Stimulated activated CD8-positive, alpha-beta memory T cell treated with anti-CD3 and anti-CD28 coated beads, Interleukin-4, amount 100 ng/mL, for 48 hours (primary cell): ENCODE measurements around the gene PHC2.

Experiments used
- DNase-seq: peaks from one replicate; pipeline ENCODE4 v3.0.0-alpha.2; 2020

The PHC2 gene

DNA sequence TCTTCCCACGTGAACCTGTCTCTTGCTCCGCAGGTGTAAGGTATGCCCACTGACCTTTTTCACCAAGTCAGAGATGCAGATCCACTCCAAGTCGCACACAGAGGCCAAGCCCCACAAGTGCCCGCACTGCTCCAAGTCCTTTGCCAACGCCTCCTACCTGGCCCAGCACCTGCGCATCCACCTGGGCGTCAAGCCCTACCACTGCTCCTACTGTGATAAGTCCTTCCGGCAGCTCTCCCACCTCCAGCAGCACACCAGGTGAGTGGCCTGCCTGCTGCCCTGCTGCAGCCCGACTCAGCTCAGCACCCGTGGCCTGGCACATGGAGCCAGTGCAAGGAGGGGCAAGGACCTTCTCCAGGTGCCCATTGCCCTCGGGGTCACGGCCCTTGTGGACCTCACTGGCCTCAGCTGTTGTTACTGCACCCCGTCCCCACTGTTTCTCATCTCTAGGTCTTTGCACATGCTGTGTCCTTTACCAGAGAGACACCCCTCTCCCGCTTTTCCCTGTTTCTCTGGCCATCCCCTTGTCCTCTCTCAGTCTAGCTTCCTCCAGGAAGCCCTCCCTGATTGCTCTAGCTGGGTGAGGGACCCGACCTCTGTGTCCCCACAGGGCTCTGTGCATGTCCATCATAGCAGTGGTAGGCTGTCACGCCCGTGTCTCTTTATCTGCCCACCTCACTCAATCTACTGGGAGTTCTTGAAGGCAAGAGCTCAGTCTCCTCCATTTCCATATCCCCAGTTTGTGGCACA is 149.2 kb downstream of the PHC2 start:
- DNase-seq = no peak

DNA sequence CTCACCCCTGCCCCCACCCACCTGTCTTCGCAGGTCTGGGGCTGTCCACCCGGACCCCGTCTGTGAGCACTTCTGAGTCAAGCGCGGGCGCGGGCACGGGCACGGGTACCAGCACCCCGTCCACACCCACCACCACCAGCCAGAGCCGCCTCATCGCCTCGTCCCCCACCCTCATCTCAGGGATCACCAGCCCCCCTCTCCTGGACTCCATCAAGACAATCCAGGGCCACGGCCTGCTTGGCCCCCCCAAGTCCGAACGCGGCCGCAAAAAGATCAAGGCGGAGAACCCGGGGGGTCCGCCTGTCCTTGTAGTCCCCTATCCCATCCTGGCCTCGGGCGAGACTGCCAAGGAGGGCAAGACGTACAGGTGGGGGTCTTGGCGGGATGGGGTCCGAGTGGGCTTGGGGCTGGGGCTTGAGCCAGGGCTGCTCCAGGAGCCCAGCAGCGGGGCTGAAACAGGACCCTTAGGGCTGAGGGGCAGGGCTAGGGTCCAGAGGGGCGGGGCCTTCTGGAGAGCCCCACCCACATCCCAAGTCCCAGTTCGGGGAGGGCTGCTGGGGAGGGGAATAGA is 150.7 kb downstream of the PHC2 start:
- no peak for DNase-seq

GRCh38 chr1:33277488-33278084 is 153.3 kb downstream of the PHC2 start:
- DNase-seq = no peak

GRCh38 chr1:33276573-33277298 is 154.2 kb downstream of the PHC2 start:
- no peak for DNase-seq

- DNase-seq = no peak
These were observed 155.0 kb downstream of the PHC2 start for GRCh38 chr1:33275706-33276572.

GRCh38 chr1:33275195-33275594 is 155.7 kb downstream of the PHC2 start:
- no peak for DNase-seq

DNA sequence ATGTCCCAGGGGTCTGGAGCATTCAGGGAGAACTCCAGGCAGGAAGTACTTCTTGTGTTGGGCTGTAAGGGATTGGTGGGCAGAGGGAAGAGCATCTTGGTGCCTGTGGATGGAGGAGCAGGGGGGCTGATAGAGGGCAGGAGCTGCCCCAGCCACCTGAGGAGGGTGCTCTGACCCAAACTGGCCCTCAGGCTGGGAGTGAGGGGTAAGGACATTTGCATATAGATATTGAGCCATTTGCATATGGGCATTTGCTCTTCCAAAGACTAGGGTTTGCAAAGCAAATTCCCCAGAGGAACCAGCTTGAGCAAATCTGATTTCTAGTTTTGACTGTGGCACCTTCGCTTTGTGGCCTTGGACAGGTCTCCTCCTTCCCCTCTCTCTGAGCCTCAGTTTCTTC is 156.4 kb downstream of the PHC2 start:
- DNase-seq = no peak

DNA sequence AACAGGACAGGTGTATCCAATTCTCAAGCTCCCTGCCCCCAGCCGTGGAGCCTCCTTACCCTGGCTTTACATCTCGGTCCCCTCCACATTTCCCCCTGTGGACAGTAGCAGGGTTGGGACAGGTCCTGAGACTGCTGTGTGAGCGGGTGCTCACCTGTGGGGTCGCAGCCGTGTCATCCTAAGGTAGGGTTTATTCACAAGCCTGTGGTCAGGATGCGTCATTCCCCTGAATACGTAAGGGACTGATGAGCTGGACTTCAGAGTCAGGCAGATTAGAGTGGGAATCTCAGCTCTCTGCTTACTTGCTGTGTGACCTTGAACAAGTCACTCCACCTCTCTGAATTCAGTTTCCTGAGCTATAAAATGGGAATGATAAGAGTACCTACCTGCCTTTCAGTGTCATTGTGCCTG is 156.9 kb downstream of the PHC2 start:
- no peak for DNase-seq
